ENCODE results near the gene MRM2.

The MRM2 gene

DNA sequence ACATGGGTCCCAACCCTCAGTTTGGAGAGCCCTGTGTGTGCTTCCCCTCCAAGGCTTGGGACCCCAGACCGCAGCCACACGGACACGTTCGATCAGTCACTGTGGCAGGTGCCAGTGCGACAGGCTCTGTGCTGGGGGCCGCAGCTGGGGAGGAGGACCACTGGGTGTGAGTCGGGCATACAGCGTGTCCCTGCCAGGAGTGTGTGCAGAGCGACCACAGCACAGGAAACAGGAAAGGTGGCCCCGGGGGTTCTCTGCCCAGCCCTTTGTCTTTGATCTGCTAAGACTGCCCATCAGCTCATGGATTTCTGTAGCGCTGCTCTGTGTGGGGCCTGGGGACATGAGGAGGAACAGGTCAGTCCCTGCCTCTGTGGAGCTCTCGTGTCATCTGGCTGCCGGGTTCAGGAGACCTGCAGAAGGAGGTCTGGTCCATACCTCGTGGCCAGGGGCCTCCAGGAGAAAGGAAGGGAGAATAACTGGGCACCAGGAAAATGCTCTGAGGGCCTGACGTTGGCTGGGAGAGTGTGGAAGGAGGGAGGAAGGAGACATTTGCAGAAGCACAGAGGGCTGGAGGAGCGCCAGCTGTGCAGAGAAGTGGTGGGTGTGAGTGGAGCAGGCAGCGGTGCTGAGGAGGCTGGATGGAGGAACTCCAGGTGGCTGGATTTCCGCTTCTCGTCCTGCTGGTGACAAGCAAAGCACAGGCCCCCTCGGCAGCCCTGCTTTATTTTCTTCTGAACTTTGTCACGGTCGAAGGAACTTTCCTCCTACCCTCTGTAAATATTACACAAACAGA lies 4.1 kb upstream of the MRM2 start:
- DNase-seq, result no peak

GRCh38 chr7:2244404-2244995 lies 2.5 kb upstream of the MRM2 start:
- no peak for DNase-seq

- DNase-seq, result no peak
Measured at GRCh38 chr7:2243458-2243857, 1.5 kb upstream of the MRM2 start.

DNA sequence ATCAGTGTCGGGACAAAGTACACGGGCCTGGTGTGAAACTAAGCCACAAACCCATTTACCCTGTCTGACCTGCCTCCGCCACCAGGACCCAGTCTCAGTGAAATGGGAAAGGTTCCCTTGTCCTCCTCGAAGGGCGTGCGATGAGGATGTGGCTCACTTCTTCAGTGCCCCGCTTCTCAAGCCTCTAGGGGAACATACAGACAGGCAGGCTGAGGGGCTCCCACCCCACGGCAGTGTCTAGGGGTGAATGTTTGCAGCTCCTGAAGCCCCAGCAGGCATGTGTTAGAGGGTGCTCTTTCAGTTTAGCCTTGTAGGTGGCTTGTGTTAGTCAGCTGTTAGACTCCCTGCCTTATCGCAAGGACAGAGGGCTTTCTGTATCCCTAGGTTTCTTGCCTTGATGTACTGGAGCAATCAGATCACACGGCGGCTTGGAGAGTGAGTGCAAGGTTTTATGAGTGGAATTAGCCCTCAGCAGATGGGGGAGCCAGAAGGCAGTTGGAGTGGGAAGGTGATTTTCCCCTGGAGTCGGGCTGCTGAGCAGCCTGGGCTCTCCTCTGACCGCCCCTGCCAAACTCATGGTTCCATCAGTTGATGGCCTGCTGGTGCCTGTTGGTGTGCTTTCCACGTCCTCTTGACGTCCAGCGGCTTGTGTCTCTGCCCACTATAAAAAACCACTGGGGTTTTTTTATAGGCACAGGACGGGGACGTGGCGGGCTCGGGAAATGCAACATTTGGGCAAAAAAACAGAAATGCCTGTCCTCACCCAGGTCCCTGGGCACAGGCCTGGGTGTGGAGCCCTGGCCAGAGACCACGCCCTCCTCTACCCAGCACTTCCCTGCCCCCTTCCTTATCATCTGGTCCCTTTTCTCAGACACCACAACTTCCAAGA lies 780 bp upstream of the MRM2 start:
- peak; percentile 47 for DNase-seq

DNA sequence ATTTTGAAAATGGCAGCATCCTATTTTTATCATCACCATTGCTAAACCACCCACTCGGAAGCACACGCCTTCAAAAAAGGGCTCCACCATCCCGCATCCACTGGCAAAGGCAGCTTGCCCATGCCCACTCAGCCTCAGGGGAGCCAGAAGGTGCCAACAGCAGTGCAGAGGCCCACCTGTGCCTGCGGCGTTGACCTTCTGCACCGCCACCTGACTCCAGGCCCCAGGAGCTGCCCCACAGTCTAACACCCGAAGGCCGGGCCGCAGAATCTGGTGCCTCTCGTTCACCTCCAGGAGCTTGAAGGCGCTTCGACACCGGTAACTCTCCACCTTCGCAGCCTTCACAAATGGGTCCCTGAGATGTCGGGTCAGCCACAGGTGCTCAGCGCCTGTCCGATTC lies 2.8 kb downstream of the MRM2 start:
- no peak for DNase-seq

DNA sequence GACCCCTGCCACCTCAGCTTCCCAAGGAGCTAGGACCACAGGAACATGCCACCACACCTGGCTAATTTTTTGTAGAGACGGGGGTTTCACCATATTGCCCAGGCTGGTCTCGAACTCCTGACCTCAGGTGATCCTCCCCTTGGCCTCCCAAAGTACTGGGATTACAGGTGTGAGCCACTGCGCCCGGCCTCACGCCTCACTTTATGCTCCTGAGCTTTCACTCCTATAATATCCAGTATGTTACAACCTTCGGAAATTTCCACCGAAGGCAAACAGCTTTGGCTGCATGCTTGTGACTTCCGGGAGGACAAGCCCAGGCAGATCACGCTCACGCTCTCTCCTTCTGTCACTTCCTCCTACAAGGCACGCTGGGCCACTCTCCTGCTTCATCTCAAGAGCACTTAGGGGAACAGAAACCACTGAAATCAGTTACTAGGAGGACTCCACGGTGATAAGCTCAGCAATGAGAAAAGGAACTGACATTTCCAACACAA lies 4.8 kb downstream of the MRM2 start:
- no peak for DNase-seq

DNA sequence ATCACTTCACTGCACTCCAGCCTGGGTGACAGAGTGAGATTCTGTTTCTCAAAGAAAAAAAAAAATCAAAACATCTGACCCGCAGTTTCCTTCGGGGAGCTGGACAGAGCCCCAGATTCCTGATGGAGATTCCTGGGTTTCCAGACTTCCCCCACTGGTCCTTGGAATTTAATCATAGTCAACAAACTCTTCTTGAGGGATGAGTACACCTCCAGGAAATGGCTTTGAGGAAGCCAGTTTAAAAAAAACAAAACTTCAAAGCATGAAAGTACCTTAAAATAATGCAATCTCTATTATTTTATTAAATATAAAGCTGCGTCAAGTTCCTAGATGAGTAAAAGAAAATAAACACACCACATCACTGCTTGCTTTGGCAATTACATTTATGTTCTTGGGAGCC lies 8.1 kb downstream of the MRM2 start:
- DNase-seq, result no peak

- DNase-seq, result peak; percentile 92
Measured at GRCh38 chr7:2232766-2233520, 9.1 kb downstream of the MRM2 start, which contains the start of gene MAD1L1. TSS of gene MAD1L1 (minus strand) at chr7:2232945. CDS start at chr7:2230133, 2,812 bp downstream.

- peak; percentile 29 for DNase-seq
Measured at GRCh38 chr7:2231992-2232765, 9.8 kb downstream of the MRM2 start.

DNA sequence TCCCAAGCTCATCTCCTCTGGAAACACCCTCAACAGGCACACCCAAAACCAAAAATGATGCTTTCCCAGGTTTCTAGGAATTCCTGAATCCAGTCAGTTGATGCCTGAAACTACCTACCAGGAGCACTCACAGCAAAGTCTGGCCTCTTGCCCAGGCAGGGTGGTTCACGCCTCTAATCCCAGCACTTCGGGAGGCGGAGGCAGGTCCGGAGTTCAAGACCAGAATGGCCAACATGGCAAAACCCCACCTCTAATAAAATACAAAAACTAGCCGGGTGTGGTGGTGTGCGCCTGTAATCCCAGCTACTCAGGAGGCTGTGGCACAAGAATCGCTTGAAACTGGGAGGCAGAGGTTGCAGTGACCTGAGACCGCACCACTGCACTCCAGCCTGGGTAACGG lies 11.1 kb downstream of the MRM2 start:
- DNase-seq, result no peak

GRCh38 chr7:2230226-2230625 lies 11.8 kb downstream of the MRM2 start:
- no peak for DNase-seq

- no peak for DNase-seq
Measured at GRCh38 chr7:2229467-2229866, 12.5 kb downstream of the MRM2 start.

DNA sequence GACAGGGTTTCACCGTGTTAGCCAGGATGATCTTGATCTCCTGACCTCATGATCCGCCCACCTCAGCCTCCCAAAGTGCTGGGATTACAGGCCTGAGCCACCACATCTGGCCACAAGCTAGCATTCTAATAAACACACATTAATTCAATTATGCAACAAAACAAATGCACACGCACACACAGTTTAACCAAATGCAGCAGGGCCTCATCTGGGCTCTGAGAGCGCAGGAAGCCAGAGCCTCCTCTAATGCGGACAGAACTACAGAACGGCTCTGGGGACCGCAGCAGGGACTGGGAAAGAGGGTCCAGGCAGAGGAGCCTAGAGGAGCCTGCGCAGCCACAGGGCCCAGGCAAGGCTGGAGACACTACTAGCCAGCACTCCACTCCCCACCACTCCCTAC lies 13.1 kb downstream of the MRM2 start:
- no peak for DNase-seq

GRCh38 chr7:2227699-2228098 lies 14.3 kb downstream of the MRM2 start:
- no peak for DNase-seq

- no peak for DNase-seq
Measured at GRCh38 chr7:2225830-2226229, 16.2 kb downstream of the MRM2 start.

GRCh38 chr7:2225336-2225735 lies 16.7 kb downstream of the MRM2 start:
- DNase-seq, result no peak

- no peak for DNase-seq
Measured at GRCh38 chr7:2224934-2225333, 17.1 kb downstream of the MRM2 start.

- DNase-seq, result no peak
Measured at GRCh38 chr7:2224491-2224928, 17.5 kb downstream of the MRM2 start.

- DNase-seq, result no peak
Measured at GRCh38 chr7:2223321-2223720, 18.7 kb downstream of the MRM2 start.

DNA sequence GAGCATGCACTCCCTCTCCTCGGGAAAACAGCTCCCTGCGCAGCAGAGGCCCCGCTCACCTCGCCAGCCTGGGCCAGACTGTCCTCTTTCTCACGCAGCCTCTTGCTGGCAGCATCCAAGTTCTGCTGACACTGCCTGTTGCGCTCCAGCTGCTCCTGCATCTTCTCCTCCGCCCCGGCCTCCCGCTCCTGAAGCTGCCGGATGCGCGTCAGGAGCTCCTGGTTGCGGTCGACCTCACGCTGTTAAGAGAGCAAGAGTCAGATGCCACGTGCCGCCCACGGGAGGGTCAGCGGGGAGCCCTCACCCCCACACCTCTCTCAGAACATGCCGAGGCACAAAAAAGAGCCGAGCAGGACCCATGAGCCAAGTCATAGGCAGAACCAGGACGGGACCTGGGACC lies 19.5 kb downstream of the MRM2 start:
- DNase-seq, result no peak

DNA sequence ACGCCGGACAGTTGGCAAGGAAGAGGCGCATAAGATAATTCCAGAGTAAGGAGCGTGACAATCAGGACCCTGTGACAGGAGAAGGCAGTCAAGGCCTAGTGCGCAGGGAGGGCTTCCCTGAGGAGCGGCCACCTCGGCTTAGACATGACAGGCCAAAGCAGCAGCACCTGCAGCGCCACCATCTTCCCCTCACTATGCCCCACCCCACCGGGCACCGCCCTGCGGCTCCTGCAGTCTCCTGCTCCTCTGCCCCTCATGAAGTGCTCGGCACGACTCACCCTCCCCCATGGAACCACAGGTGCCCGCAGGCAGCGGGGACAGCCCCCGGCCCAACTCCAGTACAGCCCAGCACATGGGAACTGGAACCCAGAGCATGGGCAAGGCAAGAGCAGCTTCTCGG lies 21.1 kb downstream of the MRM2 start:
- no peak for DNase-seq

- DNase-seq, result no peak
Measured at GRCh38 chr7:2220506-2220905, 21.5 kb downstream of the MRM2 start.

Data from activated CD4-positive, alpha-beta T cell treated with anti-CD3 and anti-CD28 coated beads for 48 hours (primary cell).